MCF 10A (cell line): ENCODE measurements around the gene RND2. TPM values are rescaled to one million over a fixed set of nuclear protein-coding genes. Genes with fewer than 3 reads are reported as not detected.

Experiments used
- BruUV-seq: library from RNA; stranded (reverse); fragments of 400-500 nt; replicated peaks from 2 replicates; lab custom pipeline; 2021; lab: Mats Ljungman, UMichigan
- CTCF ChIA-PET: fragments of 300-600 bp; sonication (Branson Sonifier 250); formaldehyde crosslinking; extraction: SDS; loops from one replicate; lab custom pipeline; 2021; ENCODE audit warnings: antibody characterized with exemption, inconsistent platforms; lab: Yijun Ruan, JAX
- POLR2A ChIA-PET: fragments of 300-600, 350-650 bp; sonication (Branson Sonifier 250); formaldehyde crosslinking; extraction: SDS; loops from one replicate; lab custom pipeline; 2020; ENCODE audit warnings: antibody characterized with exemption, inconsistent platforms; lab: Yijun Ruan, JAX
- DNase-seq: peaks from one replicate; pipeline ENCODE4 v3.0.0-alpha.2; 2018; ENCODE audit not compliant: unreplicated experiment
- H3K27ac Mint-ChIP-seq: one replicate; pipeline ENCODE4 v1.8.0; 2022; ENCODE audit warnings: mild to moderate bottlenecking, low read depth, mixed read lengths; ENCODE audit not compliant: unreplicated experiment
- H3K27me3 Mint-ChIP-seq: one replicate; pipeline ENCODE4 v1.8.0; 2022; ENCODE audit warnings: mixed read lengths; ENCODE audit not compliant: insufficient read depth, unreplicated experiment
- H3K36me3 Mint-ChIP-seq: one replicate; pipeline ENCODE4 v1.8.0; 2022; ENCODE audit warnings: mild to moderate bottlenecking, moderate library complexity, mixed read lengths; ENCODE audit not compliant: insufficient read depth, unreplicated experiment
- H3K4me1 Mint-ChIP-seq: one replicate; pipeline ENCODE4 v1.8.0; 2022; ENCODE audit warnings: mixed read lengths; ENCODE audit not compliant: insufficient read depth, unreplicated experiment
- H3K4me3 Mint-ChIP-seq: one replicate; pipeline ENCODE4 v1.8.0; 2022; ENCODE audit warnings: mild to moderate bottlenecking, moderate library complexity, mixed read lengths; ENCODE audit not compliant: unreplicated experiment
- H3K9me3 Mint-ChIP-seq: one replicate; pipeline ENCODE4 v1.8.0; 2022; ENCODE audit warnings: mixed read lengths; ENCODE audit not compliant: unreplicated experiment
- CTCF ChIP-seq: fragments of 200-600 bp; IDR thresholded peaks from one replicate; pipeline ENCODE4 v1.8.0; 2022; ENCODE audit warnings: antibody characterized with exemption, mild to moderate bottlenecking; ENCODE audit not compliant: unreplicated experiment
- intact Hi-C: fragments of 100-400 bp; cut with micrococcal nuclease; formaldehyde crosslinking; loops from 2 replicates; pipeline ENCODE4 v1.14.1; 2022
- total RNA-seq: library from RNA; stranded (reverse); gene quantifications from 2 replicates; pipeline ENCODE4 v1.2.3, GENCODE V29; 2022

Gene RND2
- total RNA-seq, 1 experiment from 2014 or later, result 0.16 TPM

- no peak for TF ChIP-seq CTCF
- Mint-ChIP-seq H3K4me1 (no peaks in the 10 kb centered on the region), H3K27ac (no peak overlapping the region), H3K27me3 (no peaks in the 10 kb centered on the region), H3K4me3 (no peak overlapping the region), H3K9me3 (no peaks in the 10 kb centered on the region), H3K36me3 (no peaks in the 10 kb centered on the region)
- intact Hi-C loops, result no loop called here
- no TSS peak for BruUV-seq
- ChIA-PET POLR2A (interaction anchor here (1.6 kb wide), 1 partner anchor 16 kb away, joined by 4 read pairs; no protein-coding TSS in a partner anchor), CTCF (no interaction called here)
- no peak for DNase-seq
Observed at GRCh38 chr17:43040655-43041054, 15.6 kb downstream of the RND2 start.

- no TSS peak for BruUV-seq
- Mint-ChIP-seq H3K36me3 (no peaks in the 10 kb centered on the region), H3K27ac (no peak overlapping the region), H3K4me1 (no peaks in the 10 kb centered on the region), H3K27me3 (no peaks in the 10 kb centered on the region), H3K9me3 (no peaks in the 10 kb centered on the region), H3K4me3 (no peak overlapping the region)
- no peak for DNase-seq
- POLR2A ChIA-PET, result interaction anchor here (0.6 to 1.6 kb wide), 2 partner anchors 18 to 20 kb away, joined by 3 to 4 read pairs; partner anchors contain the start of gene VAT1
- intact Hi-C loops, result no loop called here
- TF ChIP-seq CTCF, result no peak
- CTCF ChIA-PET, result interaction anchor here (0.8 kb wide), 1 partner anchor 14 kb away, joined by 3 read pairs; no protein-coding TSS in a partner anchor
Observed at GRCh38 chr17:43042025-43042628, 17.1 kb downstream of the RND2 start.

DNA sequence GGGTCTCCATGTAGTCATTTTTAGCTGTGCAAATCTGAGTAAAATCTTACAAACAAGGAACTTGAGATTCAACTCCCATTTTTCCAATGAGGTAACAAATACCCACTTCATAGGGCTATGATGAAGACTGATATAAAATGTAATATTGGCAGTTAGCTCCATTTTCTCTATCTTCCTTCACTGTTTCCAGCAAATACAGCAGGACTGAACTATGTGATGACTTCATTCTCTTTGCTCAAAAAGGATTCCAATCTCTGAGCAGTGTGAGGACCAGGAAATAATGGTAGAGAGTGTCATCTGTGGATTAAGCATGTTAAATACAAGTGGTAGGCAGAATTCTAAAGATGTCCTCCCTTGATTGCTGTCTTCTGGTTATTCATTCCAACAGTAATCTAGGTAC, 18.3 kb downstream of the RND2 start:
- Mint-ChIP-seq H3K9me3 (no peaks in the 10 kb centered on the region), H3K4me3 (no peak overlapping the region), H3K27ac (no peak overlapping the region), H3K36me3 (peaks cover 5% of the 10 kb centered on the region), H3K27me3 (no peaks in the 10 kb centered on the region), H3K4me1 (no peaks in the 10 kb centered on the region)
- intact Hi-C loops, result no loop called here
- no peak for TF ChIP-seq CTCF
- ChIA-PET CTCF (no interaction called here), POLR2A (no interaction called here)
- BruUV-seq, result no TSS peak
- no peak for DNase-seq

DNA sequence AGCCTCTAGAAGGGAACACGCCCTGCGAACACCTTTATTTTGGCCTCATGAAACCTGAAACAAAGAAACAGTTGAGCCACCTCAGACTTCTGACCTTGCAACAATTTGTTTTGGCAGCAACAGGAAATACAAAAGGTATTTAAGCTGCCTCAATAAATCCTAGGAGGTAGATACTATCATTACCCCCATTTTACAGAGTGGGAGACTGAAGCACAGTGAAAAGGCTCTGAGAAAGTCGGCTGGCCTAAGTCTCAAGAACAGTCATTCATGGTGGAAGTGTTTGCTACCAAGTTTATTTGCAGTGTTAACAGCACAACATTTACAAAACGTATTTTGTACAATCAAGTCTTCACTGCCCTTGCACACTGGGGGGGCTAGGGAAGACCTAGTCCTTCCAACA, 19.0 kb downstream of the RND2 start:
- POLR2A ChIA-PET, result interaction anchor here (0.6 kb wide), 1 partner anchor 499 kb away, joined by 3 read pairs; no protein-coding TSS in a partner anchor
- CTCF ChIA-PET, result interaction anchor here (0.6 kb wide), 1 partner anchor 221 kb away, joined by 3 read pairs; no protein-coding TSS in a partner anchor
- no peak for TF ChIP-seq CTCF
- Mint-ChIP-seq H3K27ac (no peak overlapping the region), H3K4me3 (no peak overlapping the region), H3K36me3 (peaks cover 10% of the 10 kb centered on the region), H3K9me3 (no peaks in the 10 kb centered on the region), H3K27me3 (no peaks in the 10 kb centered on the region), H3K4me1 (no peaks in the 10 kb centered on the region)
- intact Hi-C loops, result no loop called here
- DNase-seq, result no peak
- no TSS peak for BruUV-seq
